GM19455 (cell line): ENCODE measurements around the gene C20orf204.

Source experiments
- ATAC-seq: cut with Tn5 transposase; IDR thresholded peaks from one replicate; pipeline ENCODE4 v1.9.1; 2021; ENCODE audit not compliant: unreplicated experiment

The C20orf204 gene

GRCh38 chr20:64025826-64026412, 10.1 kb upstream of the C20orf204 start:
- ATAC-seq: no peak

- ATAC-seq: no peak
Measured at GRCh38 chr20:64027981-64028685, 7.8 kb upstream of the C20orf204 start.

- ATAC-seq: no peak
Measured at GRCh38 chr20:64029293-64030117, 6.5 kb upstream of the C20orf204 start.

GRCh38 chr20:64030371-64031134, 5.4 kb upstream of the C20orf204 start:
- no peak for ATAC-seq

- no peak for ATAC-seq
Measured at GRCh38 chr20:64031822-64032314, 4.1 kb upstream of the C20orf204 start.

- ATAC-seq: no peak
Measured at GRCh38 chr20:64032706-64033624, 3.0 kb upstream of the C20orf204 start.

- ATAC-seq: no peak
Measured at GRCh38 chr20:64033981-64034493, 1.9 kb upstream of the C20orf204 start.

GRCh38 chr20:64035066-64035932, 683 bp upstream of the C20orf204 start:
- ATAC-seq: no peak

- ATAC-seq: no peak
Measured at GRCh38 chr20:64036346-64037198, 590 bp downstream of the C20orf204 start.

- no peak for ATAC-seq
Measured at GRCh38 chr20:64037199-64037497, 1.2 kb downstream of the C20orf204 start.

GRCh38 chr20:64037498-64038213, 1.7 kb downstream of the C20orf204 start:
- ATAC-seq: no peak

- peak; percentile 37 for ATAC-seq
Measured at GRCh38 chr20:64038224-64038564, 2.2 kb downstream of the C20orf204 start.

GRCh38 chr20:64038565-64039292, 2.7 kb downstream of the C20orf204 start:
- peak; percentile 45 for ATAC-seq

- no peak for ATAC-seq
Measured at GRCh38 chr20:64039293-64040160, 3.5 kb downstream of the C20orf204 start.

- ATAC-seq: no peak
Measured at GRCh38 chr20:64040231-64041039, 4.5 kb downstream of the C20orf204 start.
